Activated CD8-positive, alpha-beta memory T cell treated with anti-CD3 and anti-CD28 coated beads, Interleukin-2, amount 50 U/mL, for 1 hour (primary cell): ENCODE data around the gene COX8C.
"Not testable (repeated sequence)": the region's sequence is repeated elsewhere in the genome, so short reads cannot be mapped to it uniquely, and the experiment has no call there.

Source experiments
- DNase-seq: peaks from one replicate; pipeline ENCODE4 v3.0.0-alpha.2; 2020; ENCODE audit errors: extremely low read depth

The COX8C gene

GRCh38 chr14:93320489-93320888 is 26.5 kb upstream of the COX8C start:
- DNase-seq: no peak

DNA sequence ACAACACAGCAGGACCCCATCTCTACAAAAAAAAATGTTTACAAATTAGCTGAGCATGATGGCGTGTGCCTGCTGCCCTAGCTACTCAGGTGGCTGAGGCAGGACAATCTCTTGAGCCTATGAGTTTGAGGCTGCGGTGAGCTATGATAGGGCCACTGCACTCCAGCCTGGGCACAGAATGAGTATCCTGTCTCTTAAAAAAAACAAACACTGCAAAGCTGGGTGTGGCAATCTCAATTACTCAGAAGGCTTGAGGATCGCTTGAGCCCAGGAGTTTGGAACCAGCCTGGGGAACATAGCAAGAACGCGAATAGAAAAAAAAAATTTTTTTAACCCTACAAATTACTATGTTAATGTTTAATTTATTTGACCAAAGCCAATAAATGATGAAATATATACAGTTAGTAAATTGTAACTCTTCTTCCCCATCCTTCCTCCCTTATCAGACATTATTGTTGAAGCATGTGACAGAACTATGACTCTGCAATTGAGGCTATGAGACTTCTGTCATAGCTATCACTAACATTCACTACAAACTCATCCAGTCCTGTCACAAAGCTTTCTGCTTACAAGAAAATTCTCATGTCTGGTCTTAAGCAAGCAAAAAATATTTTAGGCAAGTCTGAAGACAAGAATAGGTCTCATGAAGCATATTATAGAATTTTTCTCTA is 23.9 kb upstream of the COX8C start:
- no peak for DNase-seq

GRCh38 chr14:93323600-93324174 is 23.3 kb upstream of the COX8C start:
- DNase-seq: no peak

GRCh38 chr14:93326196-93326595 is 20.8 kb upstream of the COX8C start:
- DNase-seq: no peak

- DNase-seq: no peak
These were observed 18.4 kb upstream of the COX8C start for GRCh38 chr14:93328546-93328945.

GRCh38 chr14:93329965-93330608 is 16.9 kb upstream of the COX8C start:
- no peak for DNase-seq

- DNase-seq: no peak
These were observed 16.4 kb upstream of the COX8C start for GRCh38 chr14:93330609-93331000.

DNA sequence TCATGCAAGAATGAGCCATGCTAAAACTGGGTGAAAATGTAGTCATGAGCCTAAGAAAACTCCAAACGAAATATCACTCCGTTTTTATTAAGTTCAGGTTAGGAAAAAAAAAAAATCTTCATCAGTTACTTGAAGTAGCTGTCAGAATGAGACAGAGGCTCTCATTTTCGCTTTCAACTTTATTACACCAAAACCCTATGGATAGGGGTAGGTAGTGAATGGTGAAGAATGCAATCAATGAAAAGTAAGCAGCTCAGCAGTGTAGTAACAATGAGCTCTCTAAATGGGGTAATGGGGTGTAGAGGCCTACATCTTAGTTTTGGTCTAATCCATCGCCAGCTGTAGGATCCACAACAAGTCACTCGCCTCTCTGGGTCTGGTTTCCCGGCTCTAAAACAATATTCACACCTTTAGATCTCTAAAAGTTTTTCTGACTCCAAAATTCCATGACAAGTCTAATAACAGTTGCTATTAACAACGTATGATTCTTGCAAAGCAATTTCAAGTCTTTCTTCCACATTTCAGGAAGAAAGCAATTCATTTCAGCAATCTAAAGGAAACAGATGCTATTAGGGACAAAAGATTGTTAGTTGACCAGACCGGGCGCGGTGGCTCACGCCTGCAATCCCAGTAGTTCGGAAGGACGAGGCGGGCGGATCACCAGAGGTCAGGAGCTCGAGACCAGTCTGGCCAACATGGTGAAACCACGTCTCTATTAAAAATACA is 15.8 kb upstream of the COX8C start:
- no peak for DNase-seq

DNA sequence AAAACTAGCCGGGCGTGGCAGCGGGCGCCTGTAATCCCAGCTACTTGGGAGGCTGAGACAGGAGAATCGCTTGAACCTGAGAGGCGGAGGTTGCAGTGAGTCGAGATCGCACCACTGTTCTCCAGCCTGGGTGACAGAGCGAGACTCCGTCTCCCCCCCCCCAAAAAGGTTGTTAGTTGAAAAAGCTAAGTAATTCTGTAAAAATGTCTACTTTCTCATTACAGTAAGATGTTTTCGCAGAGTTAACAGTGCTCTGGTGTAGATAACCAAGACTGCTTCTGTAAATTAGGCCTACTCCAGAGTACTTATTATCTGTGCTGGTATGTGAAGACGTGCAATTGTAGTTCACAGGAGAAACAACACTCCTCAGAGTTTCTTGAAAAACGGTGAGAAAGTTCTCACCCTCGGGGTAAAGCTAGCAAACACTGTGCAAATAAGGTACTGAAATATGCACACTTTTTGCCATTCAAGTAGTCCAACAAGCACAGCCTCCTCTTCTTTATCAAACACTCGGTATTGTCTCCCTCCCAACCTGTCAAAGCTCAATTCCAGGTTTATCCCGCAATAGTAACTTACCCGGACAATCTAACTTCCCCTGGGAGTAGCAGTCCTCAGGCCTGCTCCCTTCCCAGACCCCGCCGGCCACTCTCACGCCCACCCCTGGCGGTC is 15.1 kb upstream of the COX8C start:
- DNase-seq: no peak

- peak; percentile 2 for DNase-seq
These were observed 14.6 kb upstream of the COX8C start for GRCh38 chr14:93332397-93332852.

GRCh38 chr14:93332853-93333630 is 13.9 kb upstream of the COX8C start, which contains the start of gene BTBD7:
TSS of gene BTBD7 (minus strand) at chr14:93333036. CDS start at chr14:93296051, 36,985 bp downstream.
- peak; percentile 82 for DNase-seq

DNA sequence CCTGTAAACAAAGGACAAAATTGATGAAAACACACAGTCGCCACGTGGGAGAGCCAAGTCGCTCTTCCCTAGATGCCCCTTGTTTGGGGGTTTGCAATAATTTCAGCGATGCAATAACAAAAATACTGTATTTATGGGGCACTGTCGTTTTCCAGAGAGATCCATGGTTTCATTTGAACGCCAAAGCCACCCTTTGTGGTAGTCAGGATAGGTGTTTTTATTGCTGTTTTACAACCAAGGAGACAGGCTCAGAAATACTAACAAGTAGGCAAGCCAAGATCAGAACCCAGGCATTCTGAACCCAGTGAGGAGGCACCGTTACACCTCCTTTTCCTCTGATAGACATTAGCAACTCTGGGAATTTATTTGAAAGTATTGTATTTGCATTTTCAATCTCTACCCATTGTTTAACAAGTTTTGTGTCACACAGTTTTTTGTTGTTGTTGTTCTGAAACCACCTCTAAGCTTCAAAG is 13.3 kb upstream of the COX8C start:
- DNase-seq: no peak

- no peak for DNase-seq
These were observed 9.7 kb upstream of the COX8C start for GRCh38 chr14:93337143-93337753.

GRCh38 chr14:93337884-93338283 is 9.1 kb upstream of the COX8C start:
- DNase-seq: no peak

DNA sequence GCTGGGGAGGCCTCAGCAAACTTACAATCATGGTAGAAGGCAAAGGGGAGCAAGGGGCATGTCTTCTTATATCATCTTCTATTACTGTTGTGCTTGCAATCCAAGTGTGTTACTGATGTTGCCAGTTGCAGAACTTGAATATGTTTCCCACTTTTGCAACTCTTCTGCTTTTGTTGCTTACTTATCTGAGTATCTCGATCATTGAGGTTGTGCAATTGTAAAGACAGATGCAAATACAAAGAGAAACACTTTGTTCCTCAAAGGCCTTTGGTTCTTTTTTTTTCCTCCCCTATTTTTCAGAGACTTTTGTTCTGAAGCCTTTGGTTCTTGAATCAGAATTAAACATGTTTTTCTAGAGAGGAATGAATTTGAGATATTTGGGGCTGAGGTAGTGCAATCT is 3.7 kb upstream of the COX8C start:
- no peak for DNase-seq

DNA sequence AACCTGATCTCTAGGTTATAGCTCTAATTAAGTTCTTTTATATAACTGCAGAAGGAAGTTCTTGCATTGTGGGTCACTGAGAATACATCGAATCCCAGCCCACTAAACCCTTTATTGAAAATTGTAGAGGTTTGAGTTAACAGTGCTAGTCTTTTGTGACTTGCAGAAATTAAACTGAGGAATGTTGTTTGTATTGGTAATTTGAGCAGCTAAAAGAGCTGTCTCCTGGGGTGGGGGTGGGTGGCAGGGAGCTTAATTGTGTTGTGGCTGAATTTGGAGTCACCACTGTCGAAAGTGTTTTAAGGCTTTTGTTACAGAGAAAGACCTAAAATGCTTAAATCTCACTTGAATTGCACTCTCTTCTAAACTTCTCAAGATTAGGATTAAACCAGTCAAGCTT is 3.2 kb upstream of the COX8C start:
- no peak for DNase-seq

DNA sequence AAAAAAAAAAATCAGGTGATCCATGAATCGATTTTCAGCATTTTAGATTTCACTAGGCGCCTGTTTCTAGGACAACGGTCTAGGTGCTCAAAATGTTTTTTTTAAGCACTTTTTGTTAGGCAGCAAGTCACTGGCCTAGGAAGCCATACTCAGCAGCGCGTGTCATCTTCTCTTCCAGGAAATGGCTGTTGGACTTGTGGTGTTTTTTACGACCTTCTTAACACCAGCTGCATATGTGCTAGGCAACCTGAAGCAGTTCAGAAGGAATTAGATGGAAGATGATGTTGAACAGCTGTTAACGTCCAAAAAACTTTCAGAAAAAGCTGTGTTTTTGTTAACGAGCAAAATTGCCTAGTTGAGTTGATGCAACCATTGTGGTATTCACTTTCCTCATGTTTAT is 868 bp downstream of the COX8C start:
- DNase-seq: no peak

DNA sequence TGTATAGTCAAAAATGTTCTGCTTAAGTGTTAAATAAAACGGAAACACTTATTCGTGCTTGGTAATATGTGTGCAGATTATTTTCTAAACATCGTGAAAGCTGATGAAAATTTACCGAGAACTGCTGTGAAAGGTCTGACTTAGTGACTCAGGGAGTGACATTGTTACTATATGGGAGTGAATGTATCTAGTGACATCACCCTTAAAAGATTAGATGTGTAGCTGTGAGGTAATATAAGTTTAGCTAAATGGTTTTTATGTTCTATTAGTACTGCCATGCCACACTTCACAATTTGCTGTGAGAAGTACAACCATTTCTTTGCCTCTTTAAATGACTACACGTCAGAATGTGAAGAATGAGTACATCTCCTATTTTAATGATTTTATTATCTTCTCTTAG is 1.3 kb downstream of the COX8C start:
- DNase-seq: no peak

GRCh38 chr14:93354873-93355272 is 7.9 kb downstream of the COX8C start:
- not testable (repeated sequence) for DNase-seq

- no peak for DNase-seq
These were observed 22.2 kb downstream of the COX8C start for GRCh38 chr14:93368996-93369712.
